ENCODE data around the gene EFCAB9.

GRCh38 chr5:172211676-172212075, 17.7 kb downstream of the EFCAB9 start:
- TF ChIP-seq CTCF (IDR thresholded peaks at IDR 0.05; ENCODE audit: low read depth, low read length) (no peak), EZH2phosphoT487 (IDR thresholded peaks at IDR 0.05; ENCODE audit: low read depth) (no peak)

Measured in OCI-LY3 (cell line).